ENCODE data around the gene COA6. TPM values are rescaled to one million over a fixed set of nuclear protein-coding genes. Genes with fewer than 3 reads are reported as not detected.

The COA6 gene
- total and polyA plus RNA-seq, 2 of the 8 experiments (the other 6 are each of a cell fraction or from before 2014, with no cell fraction given), result 22.9 to 44.9 TPM

- FAIRE-seq, result no peak
- WGBS, 2 experiments (ENCODE audit: extremely low coverage in 1 of 2, insufficient coverage in 1 of 2, insufficient read length in 1 of 2, insufficient replicate concordance in 2 of 2, low coverage in 1 of 2, low lambda C conversion rate in 2 of 2, missing lambda C conversion rate in 1 of 2), result 87% methylated on average over 9 of the region's 9 CpGs; no CpG with 5 or more reads in 1 of the 2 experiments
- TF ChIP-seq SP1 (IDR thresholded peaks at IDR 0.05; ENCODE audit: low read depth, low read length) (no peak), TCF12 (IDR thresholded peaks at IDR 0.05; ENCODE audit: low read depth, low read length) (no peak), FOSL1 (IDR thresholded peaks at IDR 0.05; ENCODE audit: insufficient read depth, low read depth, low read length) (no peak), PHF8 (conservative IDR thresholded peaks at IDR 0.05; ENCODE audit: low read depth, low read length) (no peak), BCL11A (IDR thresholded peaks at IDR 0.05; ENCODE audit: low read depth in 2 of 2, low read length in 2 of 2) (no peak), E2F6 (IDR thresholded peaks at IDR 0.05) (no peak), BACH1 (IDR thresholded peaks at IDR 0.05; ENCODE audit: low read length) (no peak), SAP30 (IDR thresholded peaks at IDR 0.05; ENCODE audit: insufficient read depth, insufficient replicate concordance, low read length) (no peak)
These were observed 40.2 kb downstream of the COA6 start for GRCh38 chr1:234413485-234413884.

More at GRCh38 chr1:234413485-234413884, 40.2 kb downstream of the COA6 start:
- no peaks in the 10 kb centered on the region for H4K20me1 ChIP-seq (replicated peaks in 1 of 2; ENCODE audit: control insufficient read depth in 1 of 2, insufficient read depth in 2 of 2, low read length in 2 of 2)
- no peaks in the 10 kb centered on the region for H3K27me3 ChIP-seq (replicated peaks in 1 of 4; ENCODE audit: control insufficient read depth in 3 of 4, extremely low read depth in 1 of 4, insufficient read depth in 3 of 4, low read length in 3 of 4)
- CTCF ChIA-PET (ENCODE audit: partially characterized antibody), result interaction anchor here (1.0 kb wide), 1 partner anchor 470 kb away, joined by 3 read pairs; no protein-coding TSS in a partner anchor
- no peak overlapping the region for H2BK120ac ChIP-seq (replicated peaks; ENCODE audit: low read depth, low read length)
- no peaks in the 10 kb centered on the region for H3K4me1 ChIP-seq (replicated peaks in 1 of 4; ENCODE audit: control insufficient read depth in 3 of 4, insufficient read depth in 4 of 4, low read length in 3 of 4)
- no peak overlapping the region for H3K9ac ChIP-seq (replicated peaks in 1 of 4; ENCODE audit: extremely low read depth in 1 of 4, low read depth in 3 of 4, low read length in 3 of 4)
- no peaks in the 10 kb centered on the region for H3K79me2 ChIP-seq (ENCODE audit: control insufficient read depth in 1 of 2, insufficient read depth in 2 of 2, low read length in 2 of 2)
- no peak overlapping the region for H2BK12ac ChIP-seq (ENCODE audit: low read depth, low read length)
- H2BK15ac ChIP-seq (ENCODE audit: low read length), result no peak overlapping the region
- no peak overlapping the region for H4K5ac ChIP-seq (ENCODE audit: insufficient read length, low read depth, low read length)
- no peak overlapping the region for H2BK20ac ChIP-seq (ENCODE audit: low read length)
- H3K27ac ChIP-seq (ENCODE audit: low read depth, low read length), result no peak overlapping the region
- no peak overlapping the region for H2BK5ac ChIP-seq (ENCODE audit: low read depth, low read length)
- H3K56ac ChIP-seq (replicated peaks; ENCODE audit: insufficient read length, low read depth, low read length), result no peak overlapping the region
- H3K79me1 ChIP-seq (ENCODE audit: low read depth, low read length), result no peaks in the 10 kb centered on the region
- no peak overlapping the region for H2AK5ac ChIP-seq (ENCODE audit: low read depth, low read length)
- no peak overlapping the region for H3K4ac ChIP-seq (replicated peaks; ENCODE audit: insufficient read length, low read depth, low read length)
- H2AFZ ChIP-seq (ENCODE audit: low read length), result no peak overlapping the region
- H3K4me3 ChIP-seq (ENCODE audit: extremely low read depth in 1 of 4, insufficient read depth in 2 of 4, low read depth in 3 of 4, low read length in 4 of 4), result no peak overlapping the region
- no peak overlapping the region for H4K8ac ChIP-seq (ENCODE audit: extremely low read depth, insufficient read depth, low read length)
- no peak overlapping the region for H3K23ac ChIP-seq (ENCODE audit: insufficient read length)
- H3K36me3 ChIP-seq (ENCODE audit: control insufficient read depth in 2 of 4, insufficient read depth in 4 of 4, low read length in 3 of 4), result no peaks in the 10 kb centered on the region; a peak in 2 of 8 replicates
- DNase-seq (ENCODE audit: low read depth in 1 of 2, low spot score in 2 of 2), result no peak
- H3K9me3 ChIP-seq (ENCODE audit: insufficient read depth in 2 of 2, low read depth in 1 of 2, low read length in 1 of 2), result no peaks in the 10 kb centered on the region
- H4K91ac ChIP-seq (replicated peaks; ENCODE audit: insufficient read length, low read length), result no peak overlapping the region
- POLR2A ChIA-PET (ENCODE audit: partially characterized antibody), result no interaction called here
- H3K23me2 ChIP-seq (ENCODE audit: low read depth, low read length), result no peaks in the 10 kb centered on the region
- H3K14ac ChIP-seq (ENCODE audit: insufficient read length), result no peak overlapping the region
- no peak overlapping the region for H3K4me2 ChIP-seq (ENCODE audit: insufficient read depth in 1 of 2, low read depth in 2 of 2, low read length in 2 of 2)
- no peak overlapping the region for H3K18ac ChIP-seq (ENCODE audit: extremely low read depth, low read length)

All from H1 (cell line).